Testis (tissue), 2 donors: ENCODE results near the gene MILR1.

Source experiments
- CTCF ChIP-seq, 3 experiments: fragments of 450-650 bp in 2 of 3; fragments of 200-600 bp in 1 of 3; sonication (generic) in 1 of 3; IDR thresholded peaks; one replicate each; pipeline ENCODE4 v1.5.1; 2016 to 2019; ENCODE audit warnings: antibody characterized with exemption in 3 of 3, mild to moderate bottlenecking in 2 of 3, moderate library complexity in 1 of 3
- POLR2A ChIP-seq: fragments of 450-650 bp; IDR thresholded peaks from one replicate; pipeline ENCODE4 v1.6.1; 2017; ENCODE audit warnings: antibody characterized with exemption, mild to moderate bottlenecking, moderate library complexity

GRCh38 chr17:64413513-64413912 is 35.4 kb upstream of the MILR1 start:
- TF ChIP-seq CTCF (IDR thresholded peaks at IDR 0.05) (no peak), POLR2A (no peak)
